CD4-positive, alpha-beta memory T cell (primary cell): ENCODE results near the gene PSMD9. TPM values are rescaled to one million over a fixed set of nuclear protein-coding genes. Genes with fewer than 3 reads are reported as not detected.

Experiments
- CTCF ChIA-PET: fragments of 350-600 bp; sonication (Branson Sonifier 250); formaldehyde crosslinking; loops from one replicate; lab custom pipeline; 2021; ENCODE audit warnings: inconsistent platforms; ENCODE audit not compliant: partially characterized antibody; lab: Charles Lee
- POLR2A ChIA-PET: fragments of 350-600 bp; sonication (Branson Sonifier 250); formaldehyde crosslinking; loops from one replicate; lab custom pipeline; 2021; ENCODE audit not compliant: partially characterized antibody; lab: Charles Lee
- DNase-seq, 5 donors: peaks; one replicate each; pipeline versions ENCODE4 v3.0.0 to v3.0.0-alpha.2; 2020 to 2022; ENCODE audit warnings: mixed read lengths in 1 of 5
- H3K27ac ChIP-seq: one replicate; pipeline ENCODE4 v1.7.0; 2013; ENCODE audit warnings: low read depth, low read length
- H3K27me3 ChIP-seq: 2 replicates; pipeline ENCODE4 v1.7.0; 2013; ENCODE audit warnings: mild to moderate bottlenecking, low read length, moderate library complexity; ENCODE audit not compliant: insufficient read depth
- H3K36me3 ChIP-seq: 2 replicates; pipeline ENCODE4 v1.7.0; 2013; ENCODE audit warnings: mild to moderate bottlenecking, low read length, moderate library complexity; ENCODE audit not compliant: insufficient read depth
- H3K4me1 ChIP-seq: 2 replicates; pipeline ENCODE4 v1.7.0; 2013; ENCODE audit warnings: mild to moderate bottlenecking, low read length, moderate library complexity; ENCODE audit not compliant: insufficient read depth
- H3K4me3 ChIP-seq, 2 donors: one replicate each; pipeline ENCODE4 v1.7.0; 2013; ENCODE audit warnings: low read length in 2 of 2, mild to moderate bottlenecking in 1 of 2
- H3K9me3 ChIP-seq, 2 donors: one replicate each; pipeline ENCODE4 v1.7.0; 2013; ENCODE audit warnings: low read length in 2 of 2, control low read depth in 1 of 2; ENCODE audit not compliant: control insufficient read depth in 1 of 2
- H3K27ac Mint-ChIP-seq, 7 donors: one replicate each; pipeline ENCODE4 v1.8.0; 2020 to 2021; ENCODE audit warnings: mixed read lengths in 7 of 7, mild to moderate bottlenecking in 6 of 7, inconsistent platforms in 3 of 7, moderate library complexity in 3 of 7
- H3K27me3 Mint-ChIP-seq, 2 donors: one replicate each; pipeline ENCODE4 v1.8.0; 2020 to 2021; ENCODE audit warnings: mixed read lengths in 2 of 2
- H3K36me3 Mint-ChIP-seq, 2 donors: one replicate each; pipeline ENCODE4 v1.8.0; 2020 to 2021; ENCODE audit warnings: mixed read lengths in 2 of 2, inconsistent platforms in 1 of 2, mild to moderate bottlenecking in 1 of 2
- H3K4me1 Mint-ChIP-seq, 4 donors: one replicate each; pipeline ENCODE4 v1.8.0; 2020 to 2021; ENCODE audit warnings: mixed read lengths in 4 of 4, mild to moderate bottlenecking in 1 of 4
- H3K4me3 Mint-ChIP-seq, 8 donors: one replicate each; pipeline ENCODE4 v1.8.0; 2020 to 2021; ENCODE audit warnings: mixed read lengths in 8 of 8, mild to moderate bottlenecking in 7 of 8, moderate library complexity in 6 of 8, inconsistent platforms in 3 of 8
- H3K9me3 Mint-ChIP-seq, 8 donors: one replicate each; pipeline ENCODE4 v1.8.0; 2020 to 2021; ENCODE audit warnings: mixed read lengths in 8 of 8, mild to moderate bottlenecking in 5 of 8, inconsistent platforms in 3 of 8, moderate library complexity in 1 of 8
- intact Hi-C: fragments of 100-400 bp; cut with micrococcal nuclease; formaldehyde crosslinking; loops from one replicate; pipeline ENCODE4 v1.15.1; 2023
- polyA plus RNA-seq, 2 donors: library from polyadenylated mRNA; unstranded; fragments of 300-500 nt; fragmentation: Illumina TruSeq; gene quantifications; one replicate each; pipeline ENCODE4 v1.2.3, GENCODE V29; 2021
- total RNA-seq, 2 experiments: library from RNA; stranded (reverse); gene quantifications; one replicate each; pipeline ENCODE4 v1.2.3, GENCODE V29; 2021

The PSMD9 gene
- total and polyA plus RNA-seq, 4 experiments from 2014 or later = 41.4 to 111 (median 68.0) TPM

DNA sequence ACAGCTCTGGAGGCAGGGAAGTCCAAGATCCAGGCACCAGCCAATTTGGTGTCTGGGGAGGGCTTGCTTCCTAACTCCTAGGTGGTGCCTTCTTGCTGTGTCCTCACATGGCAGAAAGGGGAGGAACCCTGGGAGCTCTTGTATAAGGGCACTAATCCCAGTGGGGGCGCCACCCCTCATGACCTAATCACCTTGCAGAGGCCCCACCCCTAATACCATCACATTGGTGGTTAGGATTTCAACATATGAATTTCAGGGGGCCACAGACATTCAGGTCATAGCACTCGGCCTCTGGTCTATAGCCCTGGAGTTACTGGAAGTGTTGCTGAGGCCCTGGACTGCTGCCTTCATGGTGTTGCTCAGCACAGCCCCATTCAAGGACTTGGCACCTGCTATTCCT is 14.6 kb downstream of the PSMD9 start:
- H3K4me3 Mint-ChIP-seq = no peak overlapping the region
- peaks cover 54% of the 10 kb centered on the region for H3K36me3 ChIP-seq
- peaks cover 0 to 2% (median 0%) of the 10 kb centered on the region in 8 donors for H3K9me3 Mint-ChIP-seq
- no peak for DNase-seq
- ChIA-PET POLR2A (interaction anchor here (1.0 kb wide), 1 partner anchor 15 kb away, joined by 3 read pairs; the partner anchor contains the start of gene CFAP251), CTCF (interaction anchor here (1.3 kb wide), 1 partner anchor 16 kb away, joined by 3 read pairs; the partner anchor contains the start of gene CFAP251)
- peaks cover 0 to 1% (median 0%) of the 10 kb centered on the region in 4 donors for H3K4me1 Mint-ChIP-seq
- H3K4me3 ChIP-seq = no peak overlapping the region
- no peaks in the 10 kb centered on the region for H3K9me3 ChIP-seq
- intact Hi-C loops = no loop called here
- H3K27ac Mint-ChIP-seq = peak overlapping the region in 3 of 7 donors; percentile 30 to 64 (median 35)
- H3K36me3 Mint-ChIP-seq = peaks cover 42 to 64% of the 10 kb centered on the region in 2 donors
- H3K27me3 ChIP-seq = no peaks in the 10 kb centered on the region
- no peaks in the 10 kb centered on the region for H3K27me3 Mint-ChIP-seq
- H3K4me1 ChIP-seq = peaks cover under 1% of the 10 kb centered on the region
- no peak overlapping the region for H3K27ac ChIP-seq

DNA sequence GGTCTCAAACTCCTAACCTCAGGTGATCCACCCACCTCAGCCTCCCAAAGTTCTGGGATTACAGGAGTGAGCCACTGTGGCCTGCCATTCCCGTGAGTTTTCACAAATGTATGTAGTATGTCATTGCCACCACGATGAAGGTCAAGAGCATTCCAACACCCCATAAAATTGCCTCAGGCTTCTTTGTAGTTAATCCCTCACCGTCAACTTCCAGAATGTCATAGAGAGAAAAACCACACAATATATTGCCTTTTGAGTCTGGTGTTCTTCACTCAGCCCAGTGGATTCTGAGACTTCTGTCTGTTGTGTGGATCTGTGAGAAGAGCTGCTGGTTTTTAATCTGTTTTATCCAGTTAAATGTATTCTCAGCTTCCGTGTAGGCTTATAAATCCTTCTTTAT is 17.2 kb downstream of the PSMD9 start:
- H3K4me3 ChIP-seq = no peak overlapping the region
- H3K27ac Mint-ChIP-seq = no peak overlapping the region
- peaks cover 48 to 61% of the 10 kb centered on the region in 2 donors for H3K36me3 Mint-ChIP-seq
- POLR2A ChIA-PET = no interaction called here
- no peaks in the 10 kb centered on the region for H3K27me3 Mint-ChIP-seq
- H3K4me1 ChIP-seq = peaks cover 8% of the 10 kb centered on the region
- H3K4me3 Mint-ChIP-seq = no peak overlapping the region
- DNase-seq = no peak
- no peak overlapping the region for H3K27ac ChIP-seq
- no peaks in the 10 kb centered on the region for H3K27me3 ChIP-seq
- CTCF ChIA-PET = interaction anchor here (0.6 to 1.4 kb wide), 2 partner anchors 94 to 796 kb away, joined by 3 to 4 read pairs; no protein-coding TSS in a partner anchor
- intact Hi-C loops = no loop called here
- peaks cover 6 to 9% (median 8%) of the 10 kb centered on the region in 4 donors for H3K4me1 Mint-ChIP-seq
- H3K36me3 ChIP-seq = peaks cover 45% of the 10 kb centered on the region
- H3K9me3 Mint-ChIP-seq = no peaks in the 10 kb centered on the region
- no peaks in the 10 kb centered on the region for H3K9me3 ChIP-seq

DNA sequence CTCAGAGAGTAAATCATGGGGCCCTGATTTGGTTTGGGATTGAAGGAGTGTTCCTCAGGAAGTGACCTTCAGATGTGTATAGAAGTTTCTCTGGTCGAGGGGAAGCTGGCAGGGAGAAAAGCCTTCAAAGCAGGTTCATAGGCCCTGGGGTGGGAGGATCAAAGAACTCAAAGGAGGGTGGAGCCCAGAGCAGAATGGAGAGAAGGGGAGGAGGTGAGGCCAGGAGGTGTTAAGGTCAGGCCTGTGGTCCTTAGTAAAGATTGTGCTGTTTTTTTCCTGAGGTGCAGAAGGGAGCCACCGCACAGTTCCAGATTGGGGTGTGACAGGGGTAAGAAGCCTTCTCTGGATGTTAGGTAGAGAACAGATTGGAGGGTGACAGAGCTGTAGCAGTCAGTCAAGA is 20.1 kb downstream of the PSMD9 start:
- POLR2A ChIA-PET = interaction anchor here (1.0 kb wide), 1 partner anchor 10 kb away, joined by 3 read pairs; no protein-coding TSS in a partner anchor
- CTCF ChIA-PET = interaction anchor here (1.9 kb wide), 1 partner anchor 9 kb away, joined by 5 read pairs; the partner anchor contains the start of gene CFAP251
- Mint-ChIP-seq H3K4me3 (no peak overlapping the region), H3K27ac (peak overlapping the region in 6 of 7 donors; percentile 48 to 87 (median 80)), H3K27me3 (no peaks in the 10 kb centered on the region), H3K36me3 (peaks cover 34 to 49% of the 10 kb centered on the region in 2 donors), H3K9me3 (no peaks in the 10 kb centered on the region), H3K4me1 (peaks cover 12 to 14% (median 13%) of the 10 kb centered on the region in 4 donors)
- Histone ChIP-seq H3K4me3 (no peak overlapping the region), H3K27me3 (no peaks in the 10 kb centered on the region), H3K9me3 (no peaks in the 10 kb centered on the region), H3K36me3 (peaks cover 22% of the 10 kb centered on the region), H3K4me1 (peaks cover 14% of the 10 kb centered on the region), H3K27ac (no peak overlapping the region)
- intact Hi-C loops = no loop called here
- no peak for DNase-seq

DNA sequence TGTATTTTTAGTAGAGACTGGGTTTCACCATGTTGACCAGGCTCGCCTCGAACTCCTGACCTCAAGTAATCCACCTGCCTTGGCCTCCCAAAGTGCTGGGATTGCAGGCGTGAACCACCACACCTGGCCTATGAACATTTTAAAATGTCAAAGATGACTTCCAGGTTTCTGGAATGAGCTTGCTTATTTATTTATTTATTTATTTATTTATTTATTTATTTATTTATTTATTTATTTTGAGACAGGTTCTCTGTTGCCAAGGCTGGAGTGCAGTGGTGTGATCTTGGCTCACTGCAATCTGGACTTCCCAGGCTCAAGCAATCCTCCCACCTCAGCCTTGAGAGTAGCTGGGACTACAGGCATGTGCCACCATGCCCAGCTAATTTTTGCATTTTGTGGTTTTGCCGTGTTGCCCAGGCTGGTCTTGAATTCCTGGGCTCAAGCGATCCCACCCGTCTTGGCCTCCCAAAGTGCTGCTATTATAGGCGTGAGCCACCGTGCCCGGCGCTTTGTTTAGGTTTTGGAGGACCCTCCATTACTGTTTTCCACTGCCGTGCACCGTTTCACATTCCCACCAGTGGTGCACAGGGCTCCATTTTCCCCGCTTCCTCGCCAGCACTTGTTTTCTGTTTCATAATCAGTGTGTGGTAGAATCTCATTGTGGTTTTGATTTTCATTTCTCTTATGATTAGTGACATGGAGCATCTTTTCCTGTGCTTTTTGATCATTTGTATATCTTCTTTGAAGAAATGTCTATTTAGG is 23.4 kb downstream of the PSMD9 start:
- H3K4me3 Mint-ChIP-seq = peak overlapping the region in 2 of 8 donors; percentile 18 to 37
- Histone ChIP-seq H3K4me1 (peaks cover 14% of the 10 kb centered on the region), H3K27me3 (no peaks in the 10 kb centered on the region), H3K4me3 (no peak overlapping the region), H3K9me3 (no peaks in the 10 kb centered on the region), H3K36me3 (peaks cover 13% of the 10 kb centered on the region), H3K27ac (no peak overlapping the region)
- no peaks in the 10 kb centered on the region for H3K27me3 Mint-ChIP-seq
- H3K9me3 Mint-ChIP-seq = no peaks in the 10 kb centered on the region
- peak overlapping the region in 6 of 7 donors; percentile 47 to 92 (median 70) for H3K27ac Mint-ChIP-seq
- peaks cover 12 to 14% (median 13%) of the 10 kb centered on the region in 4 donors for H3K4me1 Mint-ChIP-seq
- POLR2A ChIA-PET = no interaction called here
- no peak for DNase-seq
- CTCF ChIA-PET = interaction anchor here (1.2 kb wide), 1 partner anchor 117 kb away, joined by 4 read pairs; no protein-coding TSS in a partner anchor
- intact Hi-C loops = no loop called here
- peaks cover 27 to 48% of the 10 kb centered on the region in 2 donors for H3K36me3 Mint-ChIP-seq

DNA sequence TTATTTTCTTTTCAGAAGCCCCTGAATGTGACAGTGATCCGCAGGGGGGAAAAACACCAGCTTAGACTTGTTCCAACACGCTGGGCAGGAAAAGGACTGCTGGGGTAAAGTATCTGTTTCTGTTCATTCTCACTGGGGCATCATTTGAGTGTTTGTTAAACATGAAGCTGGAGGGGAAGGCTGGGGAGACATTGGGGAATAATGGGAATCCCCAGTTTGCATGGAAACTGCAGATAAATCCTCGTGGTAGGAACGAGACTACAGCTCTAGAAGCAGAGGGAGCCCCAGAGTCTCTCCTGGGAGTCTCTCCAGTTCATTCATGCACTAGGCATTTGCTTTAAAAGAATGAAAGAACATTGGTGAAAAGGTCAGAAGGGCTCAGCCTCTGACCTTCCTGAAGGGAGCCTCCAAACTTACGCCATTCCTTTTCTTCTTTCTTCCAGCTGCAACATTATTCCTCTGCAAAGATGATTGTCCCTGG is 27.3 kb downstream of the PSMD9 start:
- no peaks in the 10 kb centered on the region for H3K27me3 Mint-ChIP-seq
- Histone ChIP-seq H3K4me1 (peaks cover 20% of the 10 kb centered on the region), H3K27ac (no peak overlapping the region), H3K27me3 (no peaks in the 10 kb centered on the region), H3K4me3 (no peak overlapping the region), H3K36me3 (peaks cover 6% of the 10 kb centered on the region), H3K9me3 (no peaks in the 10 kb centered on the region)
- H3K9me3 Mint-ChIP-seq = no peaks in the 10 kb centered on the region
- intact Hi-C loops = loop anchor here (5.0 kb wide), 1 partner anchor 106 kb away; the partner anchor contains the start of gene BCL7A
- ChIA-PET CTCF (interaction anchor here (1.4 kb wide), 1 partner anchor 139 kb away, joined by 3 read pairs; no protein-coding TSS in a partner anchor), POLR2A (no interaction called here)
- peak overlapping the region; percentile 60 to 98 (median 78) for H3K27ac Mint-ChIP-seq
- H3K36me3 Mint-ChIP-seq = peaks cover 6 to 35% of the 10 kb centered on the region in 2 donors
- no peak for DNase-seq
- no peak overlapping the region for H3K4me3 Mint-ChIP-seq
- H3K4me1 Mint-ChIP-seq = peaks cover 8 to 19% (median 17%) of the 10 kb centered on the region in 4 donors

DNA sequence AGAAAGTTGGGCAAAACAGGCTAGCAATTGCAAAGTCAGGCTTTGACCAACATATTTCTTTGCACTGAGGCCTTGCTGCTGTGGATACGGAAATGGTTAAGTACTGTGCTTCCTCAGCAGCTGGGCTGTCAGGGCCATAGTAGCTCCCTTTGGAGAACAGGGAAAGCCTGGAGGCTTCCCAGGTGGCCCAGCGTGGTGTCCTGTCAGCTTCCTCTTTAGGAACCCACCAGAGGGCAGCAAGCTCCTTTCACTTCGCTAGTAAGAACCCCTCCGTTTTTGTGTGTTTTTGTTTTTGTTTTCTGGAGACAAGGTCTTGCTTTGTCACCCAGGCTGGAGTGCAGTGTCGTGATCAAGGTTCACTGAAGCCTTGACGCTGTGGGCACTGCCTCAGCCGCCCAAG is 28.1 kb downstream of the PSMD9 start:
- Histone ChIP-seq H3K27me3 (no peaks in the 10 kb centered on the region), H3K27ac (no peak overlapping the region), H3K36me3 (peaks cover 3% of the 10 kb centered on the region), H3K9me3 (no peaks in the 10 kb centered on the region), H3K4me1 (peaks cover 20% of the 10 kb centered on the region), H3K4me3 (no peak overlapping the region)
- H3K9me3 Mint-ChIP-seq = no peaks in the 10 kb centered on the region
- DNase-seq = no peak
- POLR2A ChIA-PET = no interaction called here
- CTCF ChIA-PET = interaction anchor here (0.8 to 3.0 kb wide), 5 partner anchors 10 to 207 kb away, joined by 3 to 17 read pairs (median 3); partner anchors contain the start of gene PSMD9
- peaks cover 8 to 19% (median 17%) of the 10 kb centered on the region in 4 donors for H3K4me1 Mint-ChIP-seq
- H3K27ac Mint-ChIP-seq = peak overlapping the region; percentile 91 to 99 (median 97)
- H3K4me3 Mint-ChIP-seq = peak overlapping the region in 1 of 8 donors; percentile 15
- H3K36me3 Mint-ChIP-seq = peaks cover 4 to 30% of the 10 kb centered on the region in 2 donors
- intact Hi-C loops = loop anchor here (5.0 kb wide), 1 partner anchor 106 kb away; the partner anchor contains the start of gene BCL7A
- no peaks in the 10 kb centered on the region for H3K27me3 Mint-ChIP-seq
